Sigmoid colon (tissue), 7 donors: ENCODE results near the gene NCBP3. TPM values are rescaled to one million over a fixed set of nuclear protein-coding genes. Genes with fewer than 3 reads are reported as not detected.

Experiments
- DNase-seq: peaks from one replicate; pipeline ENCODE4 v3.0.0-alpha.2; 2019
- H3K27ac ChIP-seq, 4 donors: fragments of 200-600 bp; sonication (generic); one replicate each; pipeline ENCODE4 v1.5.1; 2016 to 2019; ENCODE audit warnings: mild to moderate bottlenecking in 1 of 4
- H3K27me3 ChIP-seq, 3 donors: fragments of 200-600 bp; sonication (generic); one replicate each; pipeline ENCODE4 v1.5.1; 2019; ENCODE audit warnings: mild to moderate bottlenecking in 1 of 3
- H3K36me3 ChIP-seq, 4 donors: fragments of 200-600 bp; sonication (generic); one replicate each; pipeline ENCODE4 v1.5.1; 2016 to 2019
- H3K4me1 ChIP-seq, 4 donors: fragments of 200-600 bp; sonication (generic); one replicate each; pipeline ENCODE4 v1.5.1; 2017 to 2019
- H3K4me3 ChIP-seq, 4 donors: fragments of 200-600 bp; sonication (generic); one replicate each; pipeline ENCODE4 v1.5.1; 2017 to 2019; ENCODE audit warnings: mild to moderate bottlenecking in 2 of 4, moderate library complexity in 1 of 4
- H3K9me3 ChIP-seq, 4 donors: fragments of 200-600 bp in 3 of 4; sonication (generic) in 3 of 4; one replicate each; pipeline versions ENCODE4 v1.5.1 to v1.6.1; 2013 to 2019
- CTCF ChIP-seq, 4 experiments: fragments of 450-650 bp in 3 of 4; fragments of 200-600 bp in 1 of 4; IDR thresholded peaks; one replicate each; pipeline ENCODE4 v1.5.1; 2016 to 2019; ENCODE audit warnings: antibody characterized with exemption in 4 of 4, mild to moderate bottlenecking in 3 of 4, moderate library complexity in 2 of 4
- EP300 ChIP-seq, 4 donors: sonication (generic); formaldehyde crosslinking; IDR thresholded peaks; one replicate each; pipeline ENCODE4 v1.6.1; 2017; ENCODE audit warnings: antibody characterized with exemption in 4 of 4
- POLR2A ChIP-seq, 2 donors: fragments of 450-650 bp; IDR thresholded peaks; one replicate each; pipeline ENCODE4 v1.6.1; 2016; ENCODE audit warnings: antibody characterized with exemption in 2 of 2, mild to moderate bottlenecking in 2 of 2, moderate library complexity in 2 of 2
- POLR2AphosphoS5 ChIP-seq, 4 donors: sonication (generic); formaldehyde crosslinking; IDR thresholded peaks; one replicate each; pipeline ENCODE4 v1.6.1; 2017; ENCODE audit warnings: antibody characterized with exemption in 4 of 4
- WGBS, 2 donors: extraction: QIAGEN DNeasy Blood & Tissue Kit; methylation state at CpG; one replicate each; pipeline ENCODE4 v1.1.7; 2013; 5-methylcytosine and 5-hydroxymethylcytosine counted together
- intact Hi-C: fragments of 100-400 bp; cut with DNase I; formaldehyde crosslinking; loops from one replicate; pipeline ENCODE4 v1.15.1; 2023
- polyA plus RNA-seq, 3 donors: library from polyadenylated mRNA; stranded (reverse); fragments of 200-250 nt; gene quantifications; one replicate each; pipeline ENCODE4 v1.2.3, GENCODE V29; 2013
- total RNA-seq, 4 donors: library from RNA; depleted of rRNA; stranded (reverse); fragments of >200 nt; gene quantifications; one replicate each; pipeline ENCODE4 v1.1.0, GENCODE V29; 2016
- donor health status: healthy with polysubstance abuse.
- donor health status: Bipolar disorder and iron deficiency.
- donor health status: healthy.

NCBP3 gene
- total and polyA plus RNA-seq, 7 donors, result 8.4 to 34.8 (median 21.6) TPM

- Histone ChIP-seq H3K9me3 (no peaks in the 10 kb centered on the region), H3K4me1 (peaks cover 0 to 22% (median 19%) of the 10 kb centered on the region in 4 donors), H3K36me3 (peaks cover 0 to 48% (median 9%) of the 10 kb centered on the region in 4 donors), H3K4me3 (no peak overlapping the region), H3K27ac (no peak overlapping the region), H3K27me3 (no peaks in the 10 kb centered on the region)
- TF ChIP-seq EP300 (IDR thresholded peaks at IDR 0.05) (no peak), CTCF (IDR thresholded peaks at IDR 0.05) (peak in 2 of 4 experiments; percentile 20 to 24)
- no peak for DNase-seq
- intact Hi-C loops, result no loop called here
- WGBS, 2 donors, result 11 to 30% methylated on average over 3 of the region's 3 CpGs
These were observed 2.0 kb downstream of the NCBP3 start for GRCh38 chr17:3843935-3844516.

DNA sequence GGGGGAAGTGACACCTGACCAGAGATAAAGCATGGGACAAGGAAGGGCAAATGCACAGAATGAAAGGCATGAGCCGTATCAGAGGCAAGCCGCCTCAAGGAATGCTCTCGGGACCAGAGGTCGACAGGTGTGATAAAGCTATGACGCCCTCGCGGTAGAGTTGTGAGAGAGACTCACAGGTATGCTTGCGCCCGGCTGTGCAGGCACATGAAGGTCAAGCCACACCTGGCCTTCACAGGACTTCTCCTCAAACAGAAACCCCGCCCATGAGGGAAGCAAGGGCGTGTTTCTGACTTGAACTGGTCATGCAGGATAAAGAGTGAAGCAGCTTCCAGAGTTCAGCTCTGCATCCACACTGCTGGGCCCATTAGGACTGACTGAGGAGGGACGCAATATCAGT, 7.8 kb downstream of the NCBP3 start:
- peaks cover 0 to 95% (median 20%) of the 10 kb centered on the region in 4 donors for H3K36me3 ChIP-seq
- 27 to 77% methylated on average over 12 of the region's 12 CpGs for WGBS, 2 donors
- H3K9me3 ChIP-seq, result no peaks in the 10 kb centered on the region
- intact Hi-C loops, result no loop called here
- no peak overlapping the region for H3K27ac ChIP-seq
- H3K4me1 ChIP-seq, result peaks cover 0 to 8% (median 4%) of the 10 kb centered on the region in 4 donors
- H3K27me3 ChIP-seq, result no peaks in the 10 kb centered on the region
- no peak overlapping the region for H3K4me3 ChIP-seq
- no peak for DNase-seq
- no peak for TF ChIP-seq POLR2A (IDR thresholded peaks at IDR 0.05)
- no peak for TF ChIP-seq CTCF (IDR thresholded peaks at IDR 0.05)
- TF ChIP-seq POLR2AphosphoS5 (IDR thresholded peaks at IDR 0.05), result no peak
- no peak for TF ChIP-seq EP300 (IDR thresholded peaks at IDR 0.05)

DNA sequence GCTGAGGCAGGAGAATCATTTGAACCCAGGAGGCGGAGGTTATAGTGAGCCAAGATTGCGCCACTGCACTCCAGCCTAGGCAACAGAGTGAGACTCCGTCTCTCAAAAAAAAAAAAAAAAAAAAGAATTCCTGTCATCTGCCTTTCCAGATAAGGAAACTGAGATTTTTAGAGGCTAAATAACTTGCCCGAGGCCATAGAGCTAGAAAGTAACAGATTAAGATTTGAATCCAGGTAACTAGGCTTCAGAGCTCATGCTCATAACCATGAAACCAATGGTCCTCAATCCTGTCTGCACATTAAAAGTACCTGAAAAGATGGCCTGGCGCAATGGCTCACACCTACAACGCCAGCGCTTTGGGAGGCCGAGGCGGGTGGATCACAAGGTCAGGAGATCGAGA, 9.5 kb downstream of the NCBP3 start:
- TF ChIP-seq POLR2AphosphoS5 (IDR thresholded peaks at IDR 0.05) (no peak), EP300 (IDR thresholded peaks at IDR 0.05) (no peak), POLR2A (IDR thresholded peaks at IDR 0.05) (no peak), CTCF (IDR thresholded peaks at IDR 0.05) (no peak)
- H3K4me3 ChIP-seq, result no peak overlapping the region
- H3K27ac ChIP-seq, result no peak overlapping the region
- 97% methylated on average over 10 of the region's 10 CpGs for WGBS, 2 donors
- intact Hi-C loops, result no loop called here
- no peaks in the 10 kb centered on the region for H3K27me3 ChIP-seq
- H3K9me3 ChIP-seq, result no peaks in the 10 kb centered on the region
- peaks cover 0 to 80% (median 14%) of the 10 kb centered on the region in 4 donors for H3K36me3 ChIP-seq
- no peak for DNase-seq
- peaks cover 0 to 7% (median 3%) of the 10 kb centered on the region in 4 donors for H3K4me1 ChIP-seq

DNA sequence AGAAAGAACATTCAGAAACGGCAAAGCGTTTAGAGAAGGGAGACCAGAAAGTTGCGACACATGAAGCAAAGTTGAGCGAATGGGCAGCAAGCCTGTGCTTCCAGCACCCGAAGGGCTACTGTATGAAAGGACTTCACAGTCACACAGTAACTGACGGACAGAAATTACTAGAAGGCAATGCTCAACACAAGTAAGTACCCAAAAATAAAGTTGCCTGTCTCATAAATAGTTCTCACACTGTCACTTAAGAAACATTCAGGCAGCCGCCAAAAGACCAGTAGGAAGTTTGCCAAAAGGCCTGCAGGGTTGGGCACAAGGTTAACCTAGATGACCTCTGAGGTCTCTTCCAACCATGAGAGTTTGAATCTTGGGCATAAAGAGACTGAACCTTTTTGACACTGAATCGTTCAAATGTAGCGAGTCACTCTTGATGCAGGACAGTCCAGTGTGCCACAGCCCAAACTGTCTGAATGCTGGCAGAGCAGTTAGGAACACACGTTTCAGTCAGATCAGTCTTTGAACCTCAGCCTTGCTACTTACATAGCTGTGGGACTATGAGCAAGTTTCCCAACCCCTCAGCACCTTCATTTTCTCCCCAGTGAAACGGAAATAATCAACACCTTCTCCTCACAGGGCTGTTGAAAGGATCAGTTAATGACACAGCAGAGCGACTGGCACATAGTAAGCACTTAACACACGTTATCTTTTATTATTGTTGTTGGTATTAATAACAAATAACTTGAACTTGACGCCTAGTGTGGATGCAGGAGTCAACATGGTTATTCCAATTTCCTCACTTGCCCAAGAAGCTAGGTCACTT, 10.4 kb downstream of the NCBP3 start:
- 88 to 89% methylated on average over 14 of the region's 14 CpGs for WGBS, 2 donors
- H3K36me3 ChIP-seq, result peaks cover 0 to 71% (median 11%) of the 10 kb centered on the region in 4 donors
- TF ChIP-seq CTCF (IDR thresholded peaks at IDR 0.05) (no peak), EP300 (IDR thresholded peaks at IDR 0.05) (no peak), POLR2A (IDR thresholded peaks at IDR 0.05) (no peak), POLR2AphosphoS5 (IDR thresholded peaks at IDR 0.05) (no peak)
- intact Hi-C loops, result no loop called here
- no peaks in the 10 kb centered on the region for H3K27me3 ChIP-seq
- DNase-seq, result no peak
- peaks cover 0 to 7% (median 3%) of the 10 kb centered on the region in 4 donors for H3K4me1 ChIP-seq
- H3K4me3 ChIP-seq, result no peak overlapping the region
- H3K9me3 ChIP-seq, result no peaks in the 10 kb centered on the region
- H3K27ac ChIP-seq, result no peak overlapping the region
